PC-9 (cell line): Measurements from ENCODE around the gene HPCAL1.

Source experiments
- CTCF ChIP-seq: fragments of 200-600 bp; sonication (generic); conservative IDR thresholded peaks from 2 replicates; pipeline ENCODE4 v1.6.1; 2017; ENCODE audit warnings: mixed run types, antibody characterized with exemption, mild to moderate bottlenecking, moderate library complexity
- EZH2 ChIP-seq: fragments of 200-600 bp; sonication (generic); IDR thresholded peaks from 2 replicates; pipeline ENCODE4 v1.8.0; 2017; ENCODE audit warnings: antibody characterized with exemption, low read depth

- TF ChIP-seq CTCF (no peak), EZH2 (no peak)
These were observed 42.4 kb downstream of the HPCAL1 start for GRCh38 chr2:10345126-10345525.
